DOHH2 (cell line): Measurements from ENCODE around the gene OR4N2.

Experiments
- CTCF ChIP-seq: fragments of 200-600 bp; sonication (generic); IDR thresholded peaks from one replicate; pipeline ENCODE4 v1.5.1; 2014; ENCODE audit warnings: antibody characterized with exemption, mild to moderate bottlenecking, low read depth, low read length; ENCODE audit not compliant: poor library complexity, severe bottlenecking
- EZH2phosphoT487 ChIP-seq: fragments of 200-600 bp; sonication (generic); IDR thresholded peaks from 2 replicates; pipeline ENCODE4 v1.6.1; 2017; ENCODE audit warnings: borderline replicate concordance, mild to moderate bottlenecking, antibody characterized with exemption, low read length, moderate library complexity, mixed read lengths

- TF ChIP-seq CTCF, result no peak
- TF ChIP-seq EZH2phosphoT487, result no peak
Measured at GRCh38 chr14:19800282-19801117, 3.1 kb upstream of the OR4N2 start.
